ENCODE data around the gene NPY4R.
"Not testable (repeated sequence)": the region's sequence is repeated elsewhere in the genome, so short reads cannot be mapped to it uniquely, and the experiment has no call there.

- not testable (repeated sequence) for TF ChIP-seq CTCF (conservative IDR thresholded peaks at IDR 0.05; ENCODE audit: low read length); EZH2phosphoT487 (IDR thresholded peaks at IDR 0.05; ENCODE audit: borderline replicate concordance, low read depth, low read length)
Observed at GRCh38 chr10:46462276-46462675, 3.5 kb downstream of the NPY4R start.

Data from OCI-LY7 (cell line).